HepG2 (cell line): ENCODE results near the gene HERC4. TPM values are rescaled to one million over a fixed set of nuclear protein-coding genes. Genes with fewer than 3 reads are reported as not detected.

ENCODE experiments used
- ATF3 ChIP-seq: sonication (generic); formaldehyde crosslinking; IDR thresholded peaks from 2 replicates; pipeline ENCODE4 v1.4.0; 2020; ENCODE audit warnings: missing genetic modification reagents
- BHLHE40 ChIP-seq: IDR thresholded peaks from 2 replicates; pipeline ENCODE4 v1.6.1; 2011; ENCODE audit warnings: low read length, improper control_type of control experiment
- DNMT1 ChIP-seq: sonication (generic); formaldehyde crosslinking; IDR thresholded peaks from 2 replicates; pipeline ENCODE4 v1.5.1; 2020; ENCODE audit warnings: mild to moderate bottlenecking, missing genetic modification reagents
- DNMT3B ChIP-seq: conservative IDR thresholded peaks from 2 replicates; pipeline ENCODE4 v1.6.1; 2016; ENCODE audit warnings: missing biosample characterization, control low read depth
- ETV6 ChIP-seq: sonication (generic); formaldehyde crosslinking; conservative IDR thresholded peaks from 2 replicates; pipeline ENCODE4 v1.4.0; 2020; ENCODE audit warnings: missing genetic modification reagents
- MAFF ChIP-seq: IDR thresholded peaks from 2 replicates; pipeline ENCODE4 v1.6.1; 2011; ENCODE audit warnings: low read depth, low read length, improper control_type of control experiment
- MEF2D ChIP-seq: sonication (generic); formaldehyde crosslinking; IDR thresholded peaks from 2 replicates; pipeline ENCODE4 v1.5.1; 2020; ENCODE audit warnings: mild to moderate bottlenecking, missing genetic modification reagents
- MTA3 ChIP-seq: sonication (generic); formaldehyde crosslinking; IDR thresholded peaks from 2 replicates; pipeline ENCODE4 v1.4.0; 2020; ENCODE audit warnings: missing genetic modification reagents
- NFE2 ChIP-seq: sonication (generic); formaldehyde crosslinking; IDR thresholded peaks from 2 replicates; pipeline ENCODE4 v1.4.0; 2020; ENCODE audit warnings: missing genetic modification reagents
- PHF21A ChIP-seq: sonication (generic); formaldehyde crosslinking; IDR thresholded peaks from 2 replicates; pipeline ENCODE4 v1.5.0; 2020; ENCODE audit warnings: mild to moderate bottlenecking, missing genetic modification reagents
- RERE ChIP-seq: IDR thresholded peaks from 2 replicates; pipeline ENCODE4 v1.6.1; 2016; ENCODE audit warnings: low read depth, missing genetic modification reagents, missing compliant biosample characterization
- TFAP4 ChIP-seq: sonication (generic); IDR thresholded peaks from 2 replicates; pipeline ENCODE4 v1.6.1; 2016; ENCODE audit warnings: low read depth, borderline replicate concordance
- ZBTB14 ChIP-seq: sonication (generic); formaldehyde crosslinking; IDR thresholded peaks from 2 replicates; pipeline ENCODE4 v1.4.0; 2020; ENCODE audit warnings: missing genetic modification reagents
- ZNF10 ChIP-seq: sonication (generic); formaldehyde crosslinking; IDR thresholded peaks from 2 replicates; pipeline ENCODE4 v1.4.0; 2020; ENCODE audit warnings: mild to moderate bottlenecking, low read depth, missing genetic modification reagents, borderline replicate concordance
- ZNF20 ChIP-seq: sonication (generic); formaldehyde crosslinking; IDR thresholded peaks from 2 replicates; pipeline ENCODE4 v1.4.0; 2020; ENCODE audit warnings: mild to moderate bottlenecking, moderate library complexity, missing genetic modification reagents
- ZNF296 ChIP-seq: sonication (generic); formaldehyde crosslinking; conservative IDR thresholded peaks from 2 replicates; pipeline ENCODE4 v1.5.0; 2020; ENCODE audit warnings: mild to moderate bottlenecking, missing genetic modification reagents
- ZNF333 ChIP-seq: sonication (generic); formaldehyde crosslinking; IDR thresholded peaks from 2 replicates; pipeline ENCODE4 v1.4.0; 2020; ENCODE audit warnings: mild to moderate bottlenecking, missing genetic modification reagents, borderline replicate concordance
- ZNF468 ChIP-seq: sonication (generic); formaldehyde crosslinking; IDR thresholded peaks from 2 replicates; pipeline ENCODE4 v1.8.0; 2022; ENCODE audit warnings: mild to moderate bottlenecking, moderate library complexity, missing genetic modification reagents
- ZNF503 ChIP-seq: sonication (generic); formaldehyde crosslinking; IDR thresholded peaks from 2 replicates; pipeline ENCODE4 v1.4.0; 2020; ENCODE audit warnings: missing genetic modification reagents
- ZNF577 ChIP-seq: sonication (generic); formaldehyde crosslinking; IDR thresholded peaks from 2 replicates; pipeline ENCODE4 v1.4.0; 2020; ENCODE audit warnings: mild to moderate bottlenecking, low read depth, missing genetic modification reagents, borderline replicate concordance
- ZNF780A ChIP-seq: sonication (generic); formaldehyde crosslinking; IDR thresholded peaks from 2 replicates; pipeline ENCODE4 v1.8.0; 2022; ENCODE audit warnings: mild to moderate bottlenecking, missing genetic modification reagents, moderate library complexity
- polyA plus RNA-seq, 8 experiments: library from polyadenylated mRNA; depleted of rRNA in 3 of 8; stranded (reverse) in 7 of 8; unstranded in 1 of 8; fragments of >200 nt; fragmentation: Illumina TruSeq in 4 of 8; extraction: Trizol in 4 of 8; gene quantifications; 2 replicates each; pipeline versions ENCODE4 v1.2.1 to v1.2.3, GENCODE V29; 2011 to 2016; ENCODE audit warnings: low read depth in 4 of 8, missing spikeins in 1 of 8, mixed read lengths in 1 of 8; ENCODE audit not compliant: insufficient read depth in 1 of 8
- total RNA-seq, 5 experiments: library from RNA; depleted of rRNA; stranded (reverse); fragments of >200 nt; fragmentation: Illumina TruSeq; extraction: Trizol; gene quantifications; 2 replicates each; pipeline ENCODE4 v1.2.3, GENCODE V29; 2016; ENCODE audit warnings: low read depth in 1 of 5

Gene HERC4
- total and polyA plus RNA-seq, 2 of the 13 experiments (the other 11 are each of a cell fraction or from before 2014, with no cell fraction given), result 9.8 to 20.2 TPM

GRCh38 chr10:67884313-67884841 lies 190.7 kb downstream of the HERC4 start, which contains the start of gene SIRT1 (continued):
- TF ChIP-seq RERE (CRISPR knock-in tag) (no peak), TFAP4 (peak; percentile 27; the same call in 1 of the 2 replicates), PHF21A (CRISPR knock-in tag) (peak; percentile 70; the same call in 1 of the 2 replicates), MAFF (no peak), MTA3 (CRISPR knock-in tag) (no peak), ZNF10 (CRISPR knock-in tag) (no peak), BHLHE40 (peak; percentile 94), ZNF780A (peak; percentile 41; the same call in 1 of the 2 replicates), MEF2D (CRISPR knock-in tag) (peak; percentile 60; the same call in 1 of the 2 replicates), ZNF468 (CRISPR knock-in tag) (peak; percentile 84; the same call in 1 of the 2 replicates), ZNF577 (CRISPR knock-in tag) (no peak), ZNF20 (CRISPR knock-in tag) (no peak), DNMT1 (CRISPR knock-in tag) (no peak), ZNF503 (CRISPR knock-in tag) (peak; percentile 71; the same call in 1 of the 2 replicates), ZNF296 (no peak), DNMT3B (CRISPR knock-in tag) (no peak), NFE2 (CRISPR knock-in tag) (no peak), ETV6 (CRISPR knock-in tag) (peak; percentile 75), ZNF333 (CRISPR knock-in tag) (peak; percentile 55; the same call in 1 of the 2 replicates), ZBTB14 (CRISPR knock-in tag) (no peak; the same call in 1 of the 2 replicates), ATF3 (CRISPR knock-in tag) (peak; percentile 38; the same call in 1 of the 2 replicates)
